ENCODE results near the gene WNT6. TPM values are rescaled to one million over a fixed set of nuclear protein-coding genes. Genes with fewer than 3 reads are reported as not detected.
"Not testable (repeated sequence)": the region's sequence is repeated elsewhere in the genome, so short reads cannot be mapped to it uniquely, and the experiment has no call there.

The WNT6 gene
- total RNA-seq, 1 experiment from 2014 or later, result not detected

- H4K20me1 ChIP-seq (ENCODE audit: low read length); H3K27me3 ChIP-seq (ENCODE audit: low read length); H3K9me3 ChIP-seq (ENCODE audit: low read length); H3K36me3 ChIP-seq (ENCODE audit: low read depth, low read length); H3F3A ChIP-seq (ENCODE audit: low read length, unreplicated experiment); H2AFZ ChIP-seq (ENCODE audit: low read length); H3K4me1 ChIP-seq (ENCODE audit: insufficient read depth, low read length); ATAC-seq; POLR2A ChIA-PET (ENCODE audit: unreplicated experiment); DNase-seq; H3K9me2 ChIP-seq (replicated peaks; ENCODE audit: low read length); H3K4me3 ChIP-seq (ENCODE audit: low read length); H3K27ac ChIP-seq (ENCODE audit: low read length); BruUV-seq (replicated peaks); H3K79me2 ChIP-seq (ENCODE audit: low read length); H3K9ac ChIP-seq (ENCODE audit: low read length); H3K4me2 ChIP-seq (ENCODE audit: low read length): not testable (repeated sequence)
- CTCF ChIA-PET, result interaction anchor here (0.6 to 2.2 kb wide), 7 partner anchors 65 to 188 kb away, joined by 3 to 22 read pairs (median 8); partner anchors contain the start of genes BCS1L, CYP27A1 and ZNF142
- intact Hi-C loops (cut with micrococcal nuclease), result loop anchor here (1.0 to 10.0 kb wide), 5 partner anchors 62 to 188 kb away; partner anchors contain the start of genes BCS1L, CYP27A1 and ZNF142
Measured at GRCh38 chr2:218846963-218847362, 12.6 kb upstream of the WNT6 start.

GRCh38 chr2:218849721-218850120, 9.9 kb upstream of the WNT6 start:
- no peak overlapping the region for H3K27ac ChIP-seq (ENCODE audit: low read length)
- no peaks in the 10 kb centered on the region for H3K79me2 ChIP-seq (ENCODE audit: low read length)
- H4K20me1 ChIP-seq (ENCODE audit: low read length), result no peaks in the 10 kb centered on the region
- no peak for TF ChIP-seq EZH2phosphoT487 (IDR thresholded peaks at IDR 0.05; ENCODE audit: borderline replicate concordance, low read length)
- no peak for TF ChIP-seq CTCF (conservative IDR thresholded peaks at IDR 0.05; ENCODE audit: low read depth, low read length)
- TF ChIP-seq EZH2 (IDR thresholded peaks at IDR 0.05; ENCODE audit: low read length, unreplicated experiment), result no peak
- H3K4me3 ChIP-seq (ENCODE audit: low read length), result no peak overlapping the region
- no TSS peak for BruUV-seq (replicated peaks)
- H2AFZ ChIP-seq (ENCODE audit: low read length), result no peak overlapping the region
- no peaks in the 10 kb centered on the region for H3K9me3 ChIP-seq (ENCODE audit: low read length)
- H3F3A ChIP-seq (ENCODE audit: low read length, unreplicated experiment), result no peaks in the 10 kb centered on the region
- H3K36me3 ChIP-seq (ENCODE audit: low read depth, low read length), result no peaks in the 10 kb centered on the region
- ChIA-PET CTCF (interaction anchor here (0.6 to 0.7 kb wide), 2 partner anchors 59 to 119 kb away, joined by 3 read pairs; no protein-coding TSS in a partner anchor), POLR2A (ENCODE audit: unreplicated experiment) (interaction anchor here (0.6 kb wide), 1 partner anchor 177 kb away, joined by 3 read pairs; no protein-coding TSS in a partner anchor)
- no peak overlapping the region for H3K9ac ChIP-seq (ENCODE audit: low read length)
- peak overlapping the region; percentile 26; the same call in 1 of the 2 replicates for H3K4me2 ChIP-seq (ENCODE audit: low read length)
- no peaks in the 10 kb centered on the region for H3K9me2 ChIP-seq (replicated peaks; ENCODE audit: low read length)
- H3K4me1 ChIP-seq (ENCODE audit: insufficient read depth, low read length), result peaks cover 10% of the 10 kb centered on the region
- ATAC-seq, result 0 out of 2 replicates have a peak, but pooled peaks have one; percentile 16
- DNase-seq, result peak; percentile 62
- intact Hi-C loops (cut with micrococcal nuclease), result loop anchor here (10.0 kb wide), 1 partner anchor 65 kb away; the partner anchor contains the start of gene CYP27A1
- H3K27me3 ChIP-seq (ENCODE audit: low read length), result no peaks in the 10 kb centered on the region

GRCh38 chr2:218850796-218851195, 8.8 kb upstream of the WNT6 start:
- Histone ChIP-seq H3K9ac (ENCODE audit: low read length) (no peak overlapping the region), H4K20me1 (ENCODE audit: low read length) (no peaks in the 10 kb centered on the region), H3K9me2 (replicated peaks; ENCODE audit: low read length) (no peaks in the 10 kb centered on the region), H3K27ac (ENCODE audit: low read length) (no peak overlapping the region), H3K27me3 (ENCODE audit: low read length) (no peaks in the 10 kb centered on the region), H3K36me3 (ENCODE audit: low read depth, low read length) (no peaks in the 10 kb centered on the region), H3K4me1 (ENCODE audit: insufficient read depth, low read length) (peaks cover 10% of the 10 kb centered on the region), H3K79me2 (ENCODE audit: low read length) (no peaks in the 10 kb centered on the region), H3K9me3 (ENCODE audit: low read length) (no peaks in the 10 kb centered on the region), H2AFZ (ENCODE audit: low read length) (no peak overlapping the region), H3K4me3 (ENCODE audit: low read length) (no peak overlapping the region), H3K4me2 (ENCODE audit: low read length) (no peak overlapping the region), H3F3A (ENCODE audit: low read length, unreplicated experiment) (no peaks in the 10 kb centered on the region)
- ATAC-seq, result no peak
- DNase-seq, result no peak
- no TSS peak for BruUV-seq (replicated peaks)
- intact Hi-C loops (cut with micrococcal nuclease), result no loop called here
- ChIA-PET POLR2A (ENCODE audit: unreplicated experiment) (no interaction called here), CTCF (no interaction called here)
- TF ChIP-seq EZH2 (IDR thresholded peaks at IDR 0.05; ENCODE audit: low read length, unreplicated experiment), result no peak
- TF ChIP-seq EZH2phosphoT487 (IDR thresholded peaks at IDR 0.05; ENCODE audit: borderline replicate concordance, low read length), result no peak

Data from PC-3 (cell line).